ENCODE data around the gene ZDHHC7. TPM values are rescaled to one million over a fixed set of nuclear protein-coding genes. Genes with fewer than 3 reads are reported as not detected.

The ZDHHC7 gene
- total and polyA plus RNA-seq, 9 of the 15 experiments (the other 6 are each of a cell fraction or from before 2014, with no cell fraction given): 1.7 to 49.7 (median 37.4) TPM

GRCh38 chr16:85046931-85047866 lies 35.9 kb upstream of the ZDHHC7 start (continued):
- TF ChIP-seq ZFP91 (CRISPR knock-in tag; IDR thresholded peaks at IDR 0.05): no peak
- TF ChIP-seq ZZZ3 (IDR thresholded peaks at IDR 0.05): no peak
- peak; percentile 71; the same call in 1 of the 2 replicates for TF ChIP-seq ZKSCAN1 (IDR thresholded peaks at IDR 0.05; ENCODE audit: low read depth, low read length)
- TF ChIP-seq MXD1 (CRISPR knock-in tag; IDR thresholded peaks at IDR 0.05; ENCODE audit: borderline replicate concordance, poor library complexity, severe bottlenecking): no peak
- 0 out of 2 replicates have a peak, but pooled peaks have one; percentile 29 for TF ChIP-seq MEF2A (IDR thresholded peaks at IDR 0.05; ENCODE audit: control insufficient read depth, low read depth, low read length)
- TF ChIP-seq NONO (IDR thresholded peaks at IDR 0.05; ENCODE audit: low read depth in 2 of 2, low read length in 1 of 2): no peak
- TF ChIP-seq ARHGAP35 (IDR thresholded peaks at IDR 0.05; ENCODE audit: partially characterized antibody): no peak
- peak; percentile 84 for TF ChIP-seq SUPT5H (IDR thresholded peaks at IDR 0.05)
- TF ChIP-seq HMBOX1 (IDR thresholded peaks at IDR 0.05): no peak; the same call in 1 of the 2 replicates
- no peak for TF ChIP-seq MIER1 (IDR thresholded peaks at IDR 0.05; ENCODE audit: low read depth)
- TF ChIP-seq ZNF384 (IDR thresholded peaks at IDR 0.05; ENCODE audit: low read depth, low read length): peak; percentile 76
- TF ChIP-seq ZNF444 (CRISPR knock-in tag; IDR thresholded peaks at IDR 0.05): 0 out of 2 replicates have a peak, but pooled peaks have one; percentile 37
- no peak for TF ChIP-seq ZNF696 (CRISPR knock-in tag; conservative IDR thresholded peaks at IDR 0.05)
- no peak for TF ChIP-seq ZNF41 (CRISPR knock-in tag; conservative IDR thresholded peaks at IDR 0.05)
- no peak for TF ChIP-seq SRSF1 (IDR thresholded peaks at IDR 0.05; ENCODE audit: low read depth, low read length)
- no peak for TF ChIP-seq KLF1 (tag; IDR thresholded peaks at IDR 0.05)
- no peak for TF ChIP-seq RBM34 (IDR thresholded peaks at IDR 0.05; ENCODE audit: borderline replicate concordance, insufficient read depth, low read length)

Data from K562 (cell line).